OCI-LY7 (cell line): ENCODE results near the gene FNDC3B. TPM values are rescaled to one million over a fixed set of nuclear protein-coding genes. Genes with fewer than 3 reads are reported as not detected.

Experiments used
- BruUV-seq: library from RNA; stranded (reverse); fragments of 400-500 nt; replicated peaks from 2 replicates; lab custom pipeline; 2021; lab: Mats Ljungman, UMichigan
- CTCF ChIA-PET: fragments of 300-600 bp; sonication (Branson Sonifier 250); formaldehyde crosslinking; loops from one replicate; lab custom pipeline; 2022; ENCODE audit warnings: antibody characterized with exemption; ENCODE audit not compliant: unreplicated experiment; lab: Charles Lee
- POLR2A ChIA-PET: fragments of 300-600 bp; sonication (Branson Sonifier 250); formaldehyde crosslinking; loops from one replicate; lab custom pipeline; 2022; ENCODE audit warnings: antibody characterized with exemption; lab: Charles Lee
- DNase-seq: peaks from one replicate; pipeline ENCODE4 v3.0.0-alpha.2; 2015; ENCODE audit warnings: low spot score
- H2AFZ ChIP-seq: fragments of 200-600 bp; sonication (generic), shearing (Covaris generic); 2 replicates; pipeline ENCODE4 v1.6.1; 2014; ENCODE audit warnings: mild to moderate bottlenecking, antibody characterized with exemption, low read length, moderate library complexity
- H3K27ac ChIP-seq: fragments of 200-600 bp; sonication (generic); 2 replicates; pipeline ENCODE4 v1.5.1; 2014; ENCODE audit warnings: mixed run types, low read depth, mild to moderate bottlenecking, moderate library complexity, low read length, inconsistent platforms; ENCODE audit not compliant: poor library complexity, severe bottlenecking
- H3K36me3 ChIP-seq: fragments of 200-600 bp; sonication (generic); 2 replicates; pipeline ENCODE4 v1.6.1; 2014; ENCODE audit warnings: mild to moderate bottlenecking, antibody characterized with exemption, low read length, moderate library complexity, mixed read lengths; ENCODE audit not compliant: insufficient read depth
- H3K4me1 ChIP-seq: fragments of 200-600 bp; sonication (generic); 2 replicates; pipeline ENCODE4 v1.5.1; 2014; ENCODE audit warnings: mild to moderate bottlenecking, low read length; ENCODE audit not compliant: insufficient read depth, poor library complexity, severe bottlenecking
- H3K4me2 ChIP-seq: fragments of 200-600 bp; sonication (generic); 2 replicates; pipeline ENCODE4 v1.6.1; 2014; ENCODE audit warnings: mild to moderate bottlenecking, low read length
- H3K4me3 ChIP-seq: fragments of 200-600 bp; sonication (generic); 2 replicates; pipeline ENCODE4 v1.5.1; 2014; ENCODE audit warnings: mild to moderate bottlenecking, low read depth, low read length; ENCODE audit not compliant: poor library complexity, severe bottlenecking
- H3K79me2 ChIP-seq: fragments of 200-600 bp; sonication (generic); 2 replicates; pipeline ENCODE4 v1.6.1; 2016; ENCODE audit warnings: low read depth, mild to moderate bottlenecking, low read length, moderate library complexity, mixed read lengths; ENCODE audit not compliant: insufficient read depth
- H3K9me2 ChIP-seq: fragments of 200-600 bp; sonication (generic); 2 replicates; pipeline ENCODE4 v1.6.1; 2016; ENCODE audit warnings: mild to moderate bottlenecking, low read length, mixed read lengths; ENCODE audit not compliant: insufficient read depth
- H3K9me3 ChIP-seq: fragments of 200-600 bp; sonication (generic); 2 replicates; pipeline ENCODE4 v1.6.1; 2014; ENCODE audit warnings: mild to moderate bottlenecking, mixed run types, low read length, mixed read lengths
- H4K20me1 ChIP-seq: fragments of 200-600 bp; sonication (generic); 2 replicates; pipeline ENCODE4 v1.6.1; 2014; ENCODE audit warnings: mild to moderate bottlenecking, antibody characterized with exemption, low read length, moderate library complexity, mixed read lengths; ENCODE audit not compliant: insufficient read depth
- EZH2phosphoT487 ChIP-seq: fragments of 200-600 bp; sonication (generic); IDR thresholded peaks from 2 replicates; pipeline ENCODE4 v1.6.1; 2018; ENCODE audit warnings: low read depth, borderline replicate concordance, mild to moderate bottlenecking, mixed run types, antibody characterized with exemption, low read length, moderate library complexity, mixed read lengths
- intact Hi-C: fragments of 100-400 bp; cut with micrococcal nuclease; formaldehyde crosslinking; loops from one replicate; pipeline ENCODE4 v1.10.0; 2022; ENCODE audit not compliant: unreplicated experiment
- total RNA-seq, 2 experiments: library from RNA; depleted of rRNA in 1 of 2; stranded (reverse); fragments of >200 nt in 1 of 2; shearing (Covaris generic) in 1 of 2; gene quantifications; 2 replicates each; pipeline ENCODE4 v1.2.3, GENCODE V29; 2014 to 2022
- TF ChIP-seq, protein P1 (sequence below): fragments of 200-600 bp; sonication (generic); conservative IDR thresholded peaks from 2 replicates; pipeline ENCODE4 v1.5.1; 2014; ENCODE audit warnings: mild to moderate bottlenecking, antibody characterized with exemption, low read length, moderate library complexity, mixed read lengths

Gene FNDC3B
- total RNA-seq, 2 experiments from 2014 or later = 23.3 to 28.5 TPM

DNA sequence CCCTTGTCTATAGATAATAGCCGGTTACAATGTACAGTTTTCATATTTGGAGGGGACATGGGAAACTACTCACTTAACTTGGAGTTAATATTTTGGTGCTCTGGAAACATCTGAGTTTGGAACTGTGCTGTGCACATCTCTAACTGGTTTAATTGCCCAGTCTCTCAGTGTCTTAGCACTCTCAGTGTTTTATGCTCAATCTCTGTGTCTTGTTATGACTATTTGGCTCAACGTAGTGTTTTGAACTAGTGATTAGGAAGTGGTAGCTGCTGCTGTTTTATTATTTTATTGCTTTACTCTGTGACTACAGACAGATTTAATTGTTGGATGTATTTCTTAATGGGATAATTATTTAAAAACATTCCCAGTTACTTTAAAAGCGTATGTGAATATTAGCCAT is 17.0 kb downstream of the FNDC3B start:
- CTCF ChIA-PET = no interaction called here
- no peak overlapping the region for H3K4me2 ChIP-seq

DNA sequence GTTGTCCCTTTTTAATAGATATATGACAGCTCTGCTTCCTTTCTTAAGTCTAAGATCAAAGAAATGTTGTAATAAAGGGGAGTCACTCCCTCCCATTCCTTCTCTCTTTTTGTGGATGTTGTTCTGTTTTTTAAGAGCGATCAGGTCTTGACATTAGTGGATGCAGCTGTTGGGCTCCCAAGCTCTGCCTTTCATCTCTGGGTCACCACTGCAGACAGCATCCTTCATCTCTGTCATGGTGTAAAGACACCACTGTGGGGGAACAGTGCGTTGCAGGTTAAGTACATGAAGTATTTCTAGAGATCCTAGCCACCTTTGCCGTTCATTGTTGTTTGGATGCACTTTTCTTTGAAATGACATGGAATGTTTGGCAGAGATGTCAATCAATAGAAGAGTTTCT is 17.7 kb downstream of the FNDC3B start:
- Histone ChIP-seq H4K20me1 (no peaks in the 10 kb centered on the region), H3K9me3 (no peaks in the 10 kb centered on the region), H3K36me3 (no peaks in the 10 kb centered on the region; the same call in 1 of the 2 replicates), H3K9me2 (no peaks in the 10 kb centered on the region), H3K4me2 (no peak overlapping the region), H3K79me2 (peaks cover 21% of the 10 kb centered on the region; the same call in 1 of the 2 replicates), H3K27ac (no peak overlapping the region), H3K4me3 (no peak overlapping the region), H3K4me1 (peaks cover 48% of the 10 kb centered on the region), H2AFZ (no peak overlapping the region)
- ChIA-PET CTCF (interaction anchor here (0.7 kb wide), 1 partner anchor 32 kb away, joined by 3 read pairs; no protein-coding TSS in a partner anchor), POLR2A (interaction anchor here (0.6 to 2.1 kb wide), 7 partner anchors 15 to 1397 kb away, joined by 3 to 10 read pairs (median 4); no protein-coding TSS in a partner anchor)
- TF ChIP-seq, protein P1, sequence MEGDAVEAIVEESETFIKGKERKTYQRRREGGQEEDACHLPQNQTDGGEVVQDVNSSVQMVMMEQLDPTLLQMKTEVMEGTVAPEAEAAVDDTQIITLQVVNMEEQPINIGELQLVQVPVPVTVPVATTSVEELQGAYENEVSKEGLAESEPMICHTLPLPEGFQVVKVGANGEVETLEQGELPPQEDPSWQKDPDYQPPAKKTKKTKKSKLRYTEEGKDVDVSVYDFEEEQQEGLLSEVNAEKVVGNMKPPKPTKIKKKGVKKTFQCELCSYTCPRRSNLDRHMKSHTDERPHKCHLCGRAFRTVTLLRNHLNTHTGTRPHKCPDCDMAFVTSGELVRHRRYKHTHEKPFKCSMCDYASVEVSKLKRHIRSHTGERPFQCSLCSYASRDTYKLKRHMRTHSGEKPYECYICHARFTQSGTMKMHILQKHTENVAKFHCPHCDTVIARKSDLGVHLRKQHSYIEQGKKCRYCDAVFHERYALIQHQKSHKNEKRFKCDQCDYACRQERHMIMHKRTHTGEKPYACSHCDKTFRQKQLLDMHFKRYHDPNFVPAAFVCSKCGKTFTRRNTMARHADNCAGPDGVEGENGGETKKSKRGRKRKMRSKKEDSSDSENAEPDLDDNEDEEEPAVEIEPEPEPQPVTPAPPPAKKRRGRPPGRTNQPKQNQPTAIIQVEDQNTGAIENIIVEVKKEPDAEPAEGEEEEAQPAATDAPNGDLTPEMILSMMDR = no peak
- no peak for TF ChIP-seq EZH2phosphoT487
- peak; percentile 38 for DNase-seq
- BruUV-seq = no TSS peak
- intact Hi-C loops = no loop called here

More for the DNA sequence above, 17.0 kb downstream of the FNDC3B start:
- no peaks in the 10 kb centered on the region for H4K20me1 ChIP-seq
- no peak overlapping the region for H2AFZ ChIP-seq
- no peaks in the 10 kb centered on the region for H3K9me3 ChIP-seq
- no peaks in the 10 kb centered on the region for H3K9me2 ChIP-seq
- no peak for DNase-seq
- no TSS peak for BruUV-seq
- no peak for TF ChIP-seq EZH2phosphoT487
- peaks cover under 1% of the 10 kb centered on the region; the same call in 1 of the 2 replicates for H3K36me3 ChIP-seq
- peaks cover 21% of the 10 kb centered on the region; the same call in 1 of the 2 replicates for H3K79me2 ChIP-seq
- no peak overlapping the region for H3K27ac ChIP-seq
- no peak overlapping the region for H3K4me3 ChIP-seq
- POLR2A ChIA-PET = interaction anchor here (0.6 to 2.1 kb wide), 4 partner anchors 14 to 51 kb away, joined by 3 to 10 read pairs (median 6); no protein-coding TSS in a partner anchor
- H3K4me1 ChIP-seq = peaks cover 42% of the 10 kb centered on the region
- intact Hi-C loops = no loop called here

DNA sequence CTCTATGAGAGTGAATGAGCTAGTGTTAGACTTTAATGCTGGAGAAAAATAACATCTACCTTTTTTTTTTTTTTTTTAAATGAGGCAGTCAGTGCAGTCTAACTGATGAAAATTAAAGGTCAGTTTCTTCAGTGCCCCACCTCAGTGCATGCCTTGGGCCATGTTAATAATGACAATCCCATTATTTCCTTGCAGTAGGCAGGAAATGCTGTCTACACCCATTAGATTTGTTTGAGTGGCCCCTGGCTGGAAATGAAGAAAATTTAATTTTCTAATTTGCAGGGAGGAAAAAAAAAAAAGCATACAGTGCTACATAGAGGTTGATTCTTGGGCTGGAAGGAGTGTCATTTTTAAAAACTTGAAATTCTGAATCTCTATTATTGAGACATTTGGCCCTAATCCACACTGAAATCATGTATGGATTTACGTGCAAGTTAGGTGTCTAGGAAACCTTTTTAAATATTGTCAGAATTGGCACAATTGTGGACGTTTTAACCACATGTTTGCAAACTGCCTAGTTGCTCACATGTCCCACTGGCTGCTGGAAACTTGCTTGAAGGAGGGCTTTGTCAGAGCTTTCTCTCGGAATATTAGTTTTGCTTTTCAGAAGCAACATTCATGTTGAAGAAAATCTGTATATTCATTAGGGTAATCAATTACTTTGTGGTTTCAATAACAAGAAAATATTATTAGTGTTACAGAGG is 18.4 kb downstream of the FNDC3B start:
- CTCF ChIA-PET = interaction anchor here (0.7 kb wide), 1 partner anchor 31 kb away, joined by 3 read pairs; no protein-coding TSS in a partner anchor
- POLR2A ChIA-PET = interaction anchor here (0.6 to 2.1 kb wide), 6 partner anchors 15 to 1398 kb away, joined by 3 to 10 read pairs (median 5); no protein-coding TSS in a partner anchor
- H3K27ac ChIP-seq = no peak overlapping the region

More for the DNA sequence above, 18.4 kb downstream of the FNDC3B start:
- TF ChIP-seq EZH2phosphoT487 = no peak
- TF ChIP-seq, protein P1 = no peak
- no peak overlapping the region for H3K4me2 ChIP-seq
- H3K36me3 ChIP-seq = no peaks in the 10 kb centered on the region
- intact Hi-C loops = no loop called here
- no TSS peak for BruUV-seq
- H3K4me1 ChIP-seq = peaks cover 55% of the 10 kb centered on the region
- H3K79me2 ChIP-seq = peaks cover 21% of the 10 kb centered on the region; the same call in 1 of the 2 replicates
- no peaks in the 10 kb centered on the region for H4K20me1 ChIP-seq
- no peak overlapping the region for H3K4me3 ChIP-seq
- H3K9me3 ChIP-seq = no peaks in the 10 kb centered on the region
- no peak overlapping the region for H2AFZ ChIP-seq
- H3K9me2 ChIP-seq = no peaks in the 10 kb centered on the region
- DNase-seq = no peak
